DND-41 (cell line): ENCODE results near the gene TRIM45.

Experiments used
- ATAC-seq: fragments of 200-7000 bp; cut with Tn5 transposase; 3 replicates; pipeline ENCODE4 v1.9.1; 2021; ENCODE audit warnings: low read depth; ENCODE audit not compliant: insufficient read depth
- DNase-seq: peaks from one replicate; pipeline ENCODE4 v3.0.0-alpha.2; 2020
- H2AFZ ChIP-seq: 2 replicates; pipeline ENCODE4 v1.6.0; 2012; ENCODE audit warnings: low read depth, low read length
- H3K27ac ChIP-seq: 2 replicates; pipeline ENCODE4 v1.5.1; 2012; ENCODE audit warnings: low read length, inconsistent platforms
- H3K27me3 ChIP-seq: fragments of 200-600 bp; sonication (generic); 2 replicates; pipeline ENCODE4 v1.6.0; 2012; ENCODE audit warnings: low read length, mild to moderate bottlenecking, inconsistent platforms; ENCODE audit not compliant: insufficient read depth, poor library complexity
- H3K36me3 ChIP-seq: 2 replicates; pipeline ENCODE4 v1.5.1; 2012; ENCODE audit warnings: low read length, inconsistent platforms; ENCODE audit not compliant: insufficient read depth
- H3K4me1 ChIP-seq: 2 replicates; pipeline ENCODE4 v1.5.1; 2012; ENCODE audit warnings: mild to moderate bottlenecking, low read length; ENCODE audit not compliant: insufficient read depth
- H3K4me2 ChIP-seq: 2 replicates; pipeline ENCODE4 v1.6.0; 2012; ENCODE audit warnings: mild to moderate bottlenecking, moderate library complexity, low read length, inconsistent platforms; ENCODE audit not compliant: insufficient read depth
- H3K4me3 ChIP-seq, 2 experiments: fragments of 200-600 bp in 1 of 2; shearing (Covaris generic) in 1 of 2; 2 replicates each; pipeline ENCODE4 v1.5.1; 2012 to 2016; ENCODE audit warnings: inconsistent platforms in 2 of 2, low read length in 2 of 2, mild to moderate bottlenecking in 2 of 2, low read depth in 1 of 2, moderate library complexity in 1 of 2
- H3K79me2 ChIP-seq: 2 replicates; pipeline ENCODE4 v1.6.0; 2012; ENCODE audit warnings: low read length, inconsistent platforms; ENCODE audit not compliant: insufficient read depth
- H3K9ac ChIP-seq: 2 replicates; pipeline ENCODE4 v1.6.0; 2012; ENCODE audit warnings: low read depth, mild to moderate bottlenecking, inconsistent platforms, low read length, moderate library complexity
- H3K9me3 ChIP-seq: 2 replicates; pipeline ENCODE4 v1.5.1; 2012; ENCODE audit warnings: low read length, moderate library complexity, mild to moderate bottlenecking, inconsistent platforms; ENCODE audit not compliant: insufficient read depth, severe bottlenecking
- H4K20me1 ChIP-seq: 2 replicates; pipeline ENCODE4 v1.6.0; 2012; ENCODE audit warnings: low read length; ENCODE audit not compliant: insufficient read depth
- CTCF ChIP-seq: IDR thresholded peaks from 2 replicates; pipeline ENCODE4 v1.5.1; 2012; ENCODE audit warnings: borderline replicate concordance, low read length, moderate library complexity, mild to moderate bottlenecking; ENCODE audit not compliant: poor library complexity, severe bottlenecking; ENCODE audit errors: extremely low read depth
- EZH2 ChIP-seq: IDR thresholded peaks from 3 replicates; pipeline ENCODE4 v1.6.1; 2012; ENCODE audit warnings: borderline replicate concordance, low read depth, mild to moderate bottlenecking, moderate library complexity, low read length, inconsistent platforms; ENCODE audit not compliant: severe bottlenecking

TRIM45 gene

GRCh38 chr1:117121589-117122329 lies at the start of gene TRIM45:
Gene TRIM45 (minus strand): TSS chr1:117121749. CDS start chr1:117121201, 548 bp downstream.
- DNase-seq, result peak; percentile 20
- H3K4me2 ChIP-seq, result peak within 1 kb of the TSS; percentile 14; the same call in 1 of the 2 replicates
- H2AFZ ChIP-seq, result no peak within 1 kb of the TSS

GRCh38 chr1:117169871-117170596 lies 48.5 kb upstream of the TRIM45 start:
- no peak overlapping the region for H3K9ac ChIP-seq

More at GRCh38 chr1:117121589-117122329, at the start of gene TRIM45:
- no peak within 1 kb of the TSS for H3K9ac ChIP-seq
- H3K27me3 ChIP-seq, result peaks cover 38% of the 10 kb centered on the region
- H3K27ac ChIP-seq, result no peak within 1 kb of the TSS
- peak; percentile 59 for ATAC-seq
- no peaks in the 10 kb centered on the region for H3K36me3 ChIP-seq
- H3K79me2 ChIP-seq, result no peaks in the 10 kb centered on the region
- H4K20me1 ChIP-seq, result peaks cover 3% of the 10 kb centered on the region; the same call in 1 of the 2 replicates
- H3K4me3 ChIP-seq, result no peak within 1 kb of the TSS
- TF ChIP-seq EZH2 (no peak), CTCF (no peak)
- no peaks in the 10 kb centered on the region for H3K4me1 ChIP-seq
- no peaks in the 10 kb centered on the region for H3K9me3 ChIP-seq

GRCh38 chr1:117167402-117167801 lies 45.9 kb upstream of the TRIM45 start:
- no peak overlapping the region for H3K4me3 ChIP-seq
- H3K4me1 ChIP-seq, result no peaks in the 10 kb centered on the region
- TF ChIP-seq CTCF, result no peak
- TF ChIP-seq EZH2, result no peak
- H3K27ac ChIP-seq, result no peak overlapping the region
- peaks cover 2% of the 10 kb centered on the region for H3K27me3 ChIP-seq
- no peaks in the 10 kb centered on the region for H3K36me3 ChIP-seq
- H3K9me3 ChIP-seq, result no peaks in the 10 kb centered on the region
- no peaks in the 10 kb centered on the region for H4K20me1 ChIP-seq
- H2AFZ ChIP-seq, result no peak overlapping the region
- no peak overlapping the region for H3K4me2 ChIP-seq
- no peak overlapping the region for H3K9ac ChIP-seq
- ATAC-seq (no peak), DNase-seq (no peak)
- no peaks in the 10 kb centered on the region for H3K79me2 ChIP-seq

More at GRCh38 chr1:117169871-117170596, 48.5 kb upstream of the TRIM45 start:
- Histone ChIP-seq H3K27ac (no peak overlapping the region), H3K27me3 (peaks cover 2% of the 10 kb centered on the region), H3K4me3 (no peak overlapping the region), H3K9me3 (no peaks in the 10 kb centered on the region), H2AFZ (no peak overlapping the region), H3K79me2 (no peaks in the 10 kb centered on the region), H3K4me2 (no peak overlapping the region), H3K36me3 (no peaks in the 10 kb centered on the region), H4K20me1 (no peaks in the 10 kb centered on the region), H3K4me1 (no peaks in the 10 kb centered on the region)
- ATAC-seq (no peak), DNase-seq (no peak)
- no peak for TF ChIP-seq EZH2
- TF ChIP-seq CTCF, result no peak
